ENCODE data around the gene MEIKIN. TPM values are rescaled to one million over a fixed set of nuclear protein-coding genes. Genes with fewer than 3 reads are reported as not detected.

MEIKIN gene
- polyA plus RNA-seq = not detected

GRCh38 chr5:131945551-131946168, at the start of gene MEIKIN:
TSS of gene MEIKIN (minus strand) at chr5:131945663. CDS start at chr5:131945505, 158 bp downstream.
- H3K27ac ChIP-seq (ENCODE audit: low read depth, low read length) = no peak within 1 kb of the TSS
- WGBS, 3 donors = 79 to 85% (median 84%) methylated on average over 24 of the region's 24 CpGs

- WGBS, 3 donors = 68 to 80% (median 79%) methylated on average over 7 of the region's 7 CpGs
- no peak overlapping the region for H3K27ac ChIP-seq (ENCODE audit: low read depth, low read length)
These were observed 49.2 kb upstream of the MEIKIN start for GRCh38 chr5:131994533-131995226.

DNA sequence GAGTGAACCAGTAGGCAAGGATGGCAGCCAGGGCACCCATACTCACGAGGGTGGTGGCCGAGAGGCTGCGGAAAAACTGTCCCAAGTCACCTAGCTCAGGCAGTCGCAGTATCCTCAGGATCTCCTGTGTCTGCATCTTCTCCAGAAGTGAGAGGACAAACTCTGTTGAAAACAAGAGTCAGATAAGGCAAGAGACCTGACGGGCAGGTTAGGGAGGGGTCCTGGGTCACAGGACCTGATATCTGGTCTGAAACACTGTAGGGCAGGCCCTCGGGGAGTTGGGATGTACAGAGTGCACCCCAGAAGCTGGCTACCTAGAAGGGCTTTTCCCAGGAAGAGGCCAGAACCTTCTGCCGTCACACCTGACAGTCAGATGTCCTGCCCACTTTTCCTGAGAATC, 48.6 kb upstream of the MEIKIN start:
- no peak overlapping the region for H3K27ac ChIP-seq (ENCODE audit: low read depth, low read length)
- WGBS, 3 donors = 78 to 96% (median 83%) methylated on average over 7 of the region's 7 CpGs

DNA sequence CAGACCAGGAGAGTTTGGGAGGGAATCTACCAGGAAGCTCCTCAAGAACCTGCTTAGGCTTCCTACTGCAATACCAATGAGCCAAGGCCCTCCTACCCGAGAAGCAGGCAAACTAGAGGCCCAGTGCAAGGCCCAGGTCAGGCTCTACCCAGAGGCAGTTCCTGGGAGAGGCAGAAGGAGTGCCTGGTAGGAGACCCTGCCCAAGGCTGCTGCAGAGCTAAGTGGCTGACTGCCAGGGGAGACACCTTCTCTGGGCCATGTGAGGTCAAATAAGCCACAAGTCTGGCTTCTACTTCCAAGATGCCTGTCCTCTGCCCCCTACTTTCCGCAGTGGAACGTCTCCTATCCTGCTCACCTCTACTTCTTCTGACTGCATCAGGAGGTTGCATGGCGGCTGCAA, 48.2 kb upstream of the MEIKIN start:
- H3K27ac ChIP-seq (ENCODE audit: low read depth, low read length) = no peak overlapping the region
- WGBS, 3 donors = 92 to 94% (median 93%) methylated on average over 4 of the region's 4 CpGs

DNA sequence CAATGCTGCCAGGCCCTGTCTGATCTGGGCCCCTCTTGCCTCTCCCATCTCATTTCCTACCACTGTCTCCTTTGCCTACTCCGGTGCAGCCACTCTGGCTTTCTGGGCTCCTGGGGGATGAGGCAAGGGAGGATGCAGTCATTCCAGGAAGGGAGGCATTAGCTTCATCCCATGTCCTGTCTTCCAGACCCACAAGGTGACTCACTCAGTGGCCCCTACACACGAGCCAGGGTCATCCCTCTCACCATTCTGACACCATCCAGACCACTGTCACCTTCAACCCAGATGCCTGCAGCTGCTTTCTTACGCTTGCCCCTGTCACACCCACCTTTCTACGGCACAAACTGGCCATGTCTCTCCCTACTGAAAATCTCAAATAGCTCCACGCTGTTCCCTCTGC, 46.9 kb upstream of the MEIKIN start:
- no peak overlapping the region for H3K27ac ChIP-seq (ENCODE audit: low read depth, low read length)
- WGBS, 3 donors = 77 to 84% (median 81%) methylated on average over 4 to 5 of the region's 5 CpGs

DNA sequence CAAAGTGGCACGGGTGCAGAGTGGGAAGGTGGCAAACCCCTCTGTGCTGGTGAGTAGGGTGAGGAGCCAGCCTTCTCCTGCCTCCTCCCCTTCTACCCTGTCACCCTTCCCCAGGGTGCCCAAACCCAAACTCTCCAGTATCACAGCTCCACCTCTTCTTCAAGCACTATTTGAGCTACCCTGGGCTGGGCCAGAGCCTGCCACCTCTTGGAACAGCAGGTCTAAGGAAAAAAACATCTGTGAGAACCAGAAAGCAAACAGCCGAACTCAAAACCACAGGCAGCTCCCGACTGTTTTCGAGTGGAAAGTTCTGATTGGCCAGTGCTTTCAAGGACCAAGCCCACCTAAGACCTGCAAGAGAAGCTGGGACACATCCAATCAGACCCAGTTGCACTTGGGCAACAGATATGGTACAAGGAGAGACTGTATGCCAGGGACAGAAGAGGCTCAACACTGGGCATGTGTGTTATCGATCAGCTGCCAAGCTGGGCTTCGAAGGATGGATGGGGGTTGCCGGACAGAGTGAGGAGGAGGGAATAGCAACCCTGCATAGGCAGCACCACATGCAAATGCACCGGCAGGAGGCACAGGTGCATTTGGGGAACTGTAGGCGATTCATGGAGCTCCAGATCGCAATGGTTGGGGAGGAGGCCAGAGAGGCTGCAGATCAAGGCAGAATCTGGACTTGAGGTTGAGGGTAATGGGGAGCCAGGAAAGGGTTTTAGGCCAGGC, 46.3 kb upstream of the MEIKIN start:
- 61 to 76% (median 62%) methylated on average over 10 of the region's 10 CpGs for WGBS, 3 donors
- H3K27ac ChIP-seq (ENCODE audit: low read depth, low read length) = no peak overlapping the region

- 95 to 98% (median 97%) methylated on average over 13 of the region's 13 CpGs for WGBS, 3 donors
- H3K27ac ChIP-seq (ENCODE audit: low read depth, low read length) = no peak overlapping the region
These were observed 45.3 kb upstream of the MEIKIN start for GRCh38 chr5:131990716-131991115.

GRCh38 chr5:131988601-131989000, 43.1 kb upstream of the MEIKIN start:
- 91 to 95% (median 92%) methylated on average over 6 of the region's 6 CpGs for WGBS, 3 donors
- H3K27ac ChIP-seq (ENCODE audit: low read depth, low read length) = no peak overlapping the region

GRCh38 chr5:131987251-131987650, 41.8 kb upstream of the MEIKIN start:
- WGBS, 3 donors = 87 to 88% (median 87%) methylated on average over 3 of the region's 3 CpGs

DNA sequence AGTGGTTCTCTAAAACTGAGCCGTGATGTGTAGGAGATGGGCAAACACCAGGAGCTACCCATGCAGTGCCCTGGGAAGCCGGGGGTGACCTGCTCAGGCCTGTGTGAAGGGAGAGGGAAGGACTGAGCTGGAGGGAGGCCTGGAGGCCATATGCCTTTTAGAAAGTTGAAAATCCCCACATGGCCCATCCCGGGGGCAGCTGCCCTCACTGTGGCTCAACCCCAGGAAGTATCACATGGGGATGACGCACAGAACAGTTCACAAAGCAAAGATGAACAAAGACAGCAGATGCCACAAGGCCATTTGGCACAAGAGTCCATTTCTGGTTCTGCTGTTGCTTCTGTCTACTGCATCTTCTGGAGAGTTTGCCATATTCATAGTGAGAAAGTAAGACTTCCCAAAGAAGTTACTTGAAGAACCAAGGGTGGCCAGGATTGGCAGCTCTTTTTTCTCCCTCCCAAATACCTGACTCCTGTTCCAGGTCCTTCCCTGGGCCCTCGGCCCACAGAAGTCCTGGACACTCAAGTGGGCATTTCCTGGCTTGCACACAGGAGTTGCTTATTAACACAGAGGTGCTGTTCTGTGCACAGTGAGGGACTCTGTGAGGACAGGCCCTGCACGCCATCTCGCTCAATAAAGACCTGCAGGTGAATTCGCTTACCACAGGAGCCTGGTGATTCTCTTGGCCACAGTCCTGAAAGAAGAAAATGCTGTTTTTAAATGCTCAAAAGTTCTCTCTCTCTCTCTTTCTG, 40.9 kb upstream of the MEIKIN start:
- 88 to 92% (median 91%) methylated on average over 8 of the region's 8 CpGs for WGBS, 3 donors
- H3K27ac ChIP-seq (ENCODE audit: low read depth, low read length) = no peak overlapping the region

More at GRCh38 chr5:131987251-131987650, 41.8 kb upstream of the MEIKIN start:
- H3K27ac ChIP-seq (ENCODE audit: low read depth, low read length) = no peak overlapping the region

DNA sequence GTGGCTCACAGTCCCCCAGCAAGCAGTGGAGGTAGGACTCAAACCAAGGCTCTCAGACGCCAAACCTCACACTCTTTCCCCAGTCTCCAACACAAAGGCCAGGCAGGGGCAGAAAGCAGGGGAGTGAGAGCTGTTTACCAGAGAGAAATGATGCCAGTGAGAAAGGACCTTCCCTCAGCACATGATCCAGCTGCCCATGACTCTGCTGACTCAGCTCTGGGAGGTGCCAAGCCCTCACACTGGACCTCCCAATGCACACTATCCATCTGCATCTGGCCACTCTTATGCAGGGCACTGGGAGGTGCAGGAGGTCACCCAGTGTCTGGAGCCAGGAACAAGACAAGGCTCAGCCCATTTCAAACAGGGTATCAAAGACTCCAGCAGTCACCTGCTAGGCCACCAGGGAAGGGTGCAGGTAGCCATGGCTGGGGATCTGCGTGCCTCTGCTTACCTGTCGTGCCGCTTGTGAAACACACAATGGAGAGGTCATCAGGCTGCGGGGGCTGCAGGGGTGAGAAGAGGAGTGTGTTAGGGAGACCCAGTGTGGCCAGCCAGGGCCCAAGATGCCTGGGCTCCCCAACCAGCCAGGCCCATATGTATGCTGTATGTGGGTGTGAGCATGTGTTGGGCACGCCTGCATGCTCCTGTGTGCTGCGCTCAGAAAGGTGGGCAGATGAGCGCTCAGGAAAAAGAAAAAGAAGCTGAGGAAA, 39.6 kb upstream of the MEIKIN start:
- H3K27ac ChIP-seq (ENCODE audit: low read depth, low read length) = no peak overlapping the region
- 93 to 97% (median 97%) methylated on average over 8 of the region's 8 CpGs for WGBS, 3 donors

GRCh38 chr5:131983244-131983771, 37.8 kb upstream of the MEIKIN start:
- H3K27ac ChIP-seq (ENCODE audit: low read depth, low read length) = no peak overlapping the region
- WGBS, 3 donors = 52 to 87% (median 60%) methylated on average over 2 of the region's 2 CpGs

- WGBS, 3 donors = 73 to 84% (median 82%) methylated on average over 4 of the region's 4 CpGs
- H3K27ac ChIP-seq (ENCODE audit: low read depth, low read length) = no peak overlapping the region
These were observed 36.1 kb upstream of the MEIKIN start for GRCh38 chr5:131981516-131981915.

DNA sequence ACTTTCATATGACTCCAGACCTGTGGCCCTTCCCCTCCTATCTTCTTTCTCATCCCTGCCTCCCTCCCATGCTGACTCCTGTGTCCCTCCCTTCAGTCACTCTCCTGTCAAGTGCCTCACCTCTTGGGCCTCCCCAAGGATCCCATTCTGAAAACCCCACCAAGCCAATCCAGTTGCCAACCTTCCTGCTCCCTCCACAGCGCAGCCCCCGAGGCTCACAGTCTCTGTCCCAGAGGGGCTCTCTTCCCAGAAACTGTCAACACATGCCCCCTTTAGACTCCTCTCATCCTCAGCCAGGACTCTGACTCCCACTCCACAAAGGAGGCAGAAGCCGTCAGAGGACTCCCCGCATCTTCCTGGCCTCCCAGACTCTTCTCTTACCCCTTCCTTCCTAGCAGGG, 35.2 kb upstream of the MEIKIN start:
- 71 to 82% (median 77%) methylated on average over 4 of the region's 4 CpGs for WGBS, 3 donors
- no peak overlapping the region for H3K27ac ChIP-seq (ENCODE audit: low read depth, low read length)

- no peak overlapping the region for H3K27ac ChIP-seq (ENCODE audit: low read depth, low read length)
- 71 to 95% (median 85%) methylated on average over 4 of the region's 4 CpGs for WGBS, 3 donors
These were observed 34.4 kb upstream of the MEIKIN start for GRCh38 chr5:131979816-131980215.

DNA sequence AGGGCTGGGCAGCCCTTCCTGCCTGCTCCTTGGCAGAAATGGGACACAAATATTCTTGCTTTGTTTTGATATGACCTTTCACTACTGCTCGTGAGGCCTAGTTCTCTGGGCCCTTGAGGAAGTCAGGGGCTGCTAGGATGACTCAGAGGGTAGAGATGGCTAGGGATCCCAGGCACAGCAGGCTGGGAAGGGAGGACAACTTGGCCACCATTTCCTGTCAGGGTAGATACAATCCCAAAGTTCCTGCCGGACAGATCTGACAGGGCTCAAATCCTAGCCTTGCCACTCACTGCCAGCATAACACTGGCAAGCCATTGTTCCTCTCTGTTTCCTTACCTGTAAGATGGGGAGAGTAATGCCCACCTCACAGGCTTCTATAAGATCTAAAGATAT, 31.7 kb upstream of the MEIKIN start:
- 70 to 92% (median 75%) methylated on average over 2 of the region's 2 CpGs for WGBS, 3 donors
- no peak overlapping the region for H3K27ac ChIP-seq (ENCODE audit: low read depth, low read length)

DNA sequence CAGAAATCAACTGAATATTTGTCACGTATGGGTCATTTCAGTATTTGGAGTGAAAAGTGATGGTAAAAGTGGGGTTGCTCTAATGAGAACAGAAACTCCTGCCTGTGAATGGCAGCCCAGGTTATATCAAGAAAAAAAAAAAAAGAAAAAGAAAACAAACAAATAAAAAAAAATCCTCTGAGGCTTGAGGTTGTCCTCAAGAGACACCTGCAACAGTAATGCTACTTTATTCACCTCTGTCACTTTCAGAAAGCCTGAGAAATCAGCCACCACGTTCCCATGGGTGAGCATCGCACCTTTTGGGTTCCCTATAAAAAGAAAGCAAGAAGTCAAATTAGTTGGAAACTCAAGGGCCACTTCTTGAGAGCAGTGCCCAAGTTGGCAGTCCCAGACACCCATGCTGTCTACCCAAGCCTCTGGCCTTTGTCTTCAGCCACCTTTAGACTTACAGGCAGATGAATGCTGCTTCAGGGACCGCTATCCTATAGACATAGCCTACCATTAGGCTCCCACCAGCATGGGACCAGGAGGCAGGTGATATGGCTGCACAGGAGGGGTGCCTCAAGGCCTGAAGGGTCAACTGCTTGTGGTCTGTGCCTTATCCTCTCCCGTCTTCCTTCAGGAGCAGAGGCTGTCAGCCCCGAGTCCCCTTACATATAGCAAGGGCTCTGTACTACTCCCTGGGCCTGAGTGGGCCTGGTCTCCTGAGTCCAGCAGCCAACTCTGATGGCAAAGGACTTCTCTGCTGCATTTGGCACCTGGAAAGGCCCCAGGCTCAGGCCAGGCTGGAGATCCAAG, 31.1 kb upstream of the MEIKIN start:
- 94 to 95% (median 95%) methylated on average over 6 of the region's 6 CpGs for whole genome bisulfite sequencing, 3 donors
- H3K27ac ChIP-seq (ENCODE audit: low read depth, low read length) = no peak overlapping the region

Data from adipose tissue (tissue), 3 donors.